Stimulated activated CD4-positive, alpha-beta T cell treated with anti-CD3 and anti-CD28 coated beads, Interleukin-4, amount 100 ng/mL, for 24 hours (primary cell): ENCODE results near the gene MEA1.
"Not testable (repeated sequence)": the region's sequence is repeated elsewhere in the genome, so short reads cannot be mapped to it uniquely, and the experiment has no call there.

Experiments
- DNase-seq: peaks from one replicate; pipeline ENCODE4 v3.0.0-alpha.2; 2020

Gene MEA1

DNA sequence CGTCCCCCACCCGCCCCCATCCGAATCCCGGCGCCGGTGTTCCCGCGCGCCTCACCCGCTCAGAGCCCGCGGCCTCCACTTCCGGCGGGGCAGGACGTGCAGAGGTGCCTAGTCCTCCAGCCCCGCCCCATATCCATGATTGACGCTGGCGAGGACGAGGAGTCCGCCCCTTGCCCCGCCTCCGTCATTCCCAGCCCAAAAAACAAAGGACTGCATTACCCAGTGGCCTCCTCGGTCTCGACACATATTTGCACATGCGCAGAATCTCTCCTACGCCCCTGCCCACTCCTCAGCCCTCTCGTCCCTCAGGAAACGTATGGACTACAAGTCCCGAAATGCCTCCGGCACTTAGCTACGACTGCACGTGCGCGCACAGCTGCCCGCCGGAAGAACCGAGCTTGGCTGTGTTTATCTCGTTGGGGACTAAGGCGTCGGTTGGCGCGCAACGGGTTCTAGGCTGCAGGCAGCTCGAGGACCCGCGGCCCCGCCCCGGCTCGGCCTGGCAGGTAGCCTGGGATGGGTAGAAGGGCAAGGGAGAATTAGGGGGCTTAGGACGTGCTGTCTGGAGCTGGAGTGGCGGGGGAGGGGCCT lies at the start of gene MEA1, which contains the start of gene KLHDC3:
TSS of gene MEA1 (minus strand) at position 104 of the 591 bp plus-strand sequence. CDS start 133 bp downstream, outside the sequence.
TSS of gene KLHDC3 (plus strand) at position 407 of the 591 bp plus-strand sequence. CDS start 2,944 bp downstream, outside the sequence.
- DNase-seq = peak; percentile 100

DNA sequence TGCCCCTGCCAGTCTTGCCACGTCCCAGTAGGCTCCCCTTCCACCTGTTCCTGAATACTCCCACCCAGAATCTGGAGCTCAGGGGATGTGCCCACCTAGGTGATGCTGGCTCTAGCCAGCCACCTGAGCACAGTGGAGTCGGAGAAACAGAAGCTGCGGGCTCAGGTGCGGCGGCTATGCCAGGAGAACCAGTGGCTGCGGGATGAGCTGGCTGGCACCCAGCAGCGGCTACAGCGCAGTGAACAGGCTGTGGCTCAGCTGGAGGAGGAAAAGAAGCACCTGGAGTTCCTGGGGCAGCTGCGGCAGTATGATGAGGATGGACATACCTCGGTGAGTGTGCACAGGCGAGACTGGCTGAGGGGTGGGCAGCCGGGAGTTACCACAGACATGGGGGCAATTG lies 49.1 kb upstream of the MEA1 start:
- DNase-seq = no peak

DNA sequence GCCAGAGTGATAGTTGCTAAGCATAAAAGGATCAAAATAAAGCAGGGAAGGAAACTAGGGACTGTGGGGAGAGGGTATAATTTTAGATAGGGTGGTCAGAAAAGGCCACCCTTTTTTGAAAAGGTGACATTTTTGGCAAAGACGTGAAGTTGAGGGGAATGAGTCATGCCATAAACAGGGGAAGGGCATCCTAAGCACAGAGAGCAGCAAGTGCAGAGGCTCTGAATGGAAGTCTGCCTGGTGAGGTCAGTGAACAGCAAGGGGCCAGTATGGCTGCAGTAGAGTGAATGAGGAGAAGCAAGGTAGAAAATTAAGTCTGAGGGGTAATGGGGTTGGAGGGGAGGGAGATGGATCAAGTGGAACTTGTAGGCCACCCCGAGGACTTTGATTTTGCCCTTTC lies 48.1 kb upstream of the MEA1 start:
- no peak for DNase-seq

DNA sequence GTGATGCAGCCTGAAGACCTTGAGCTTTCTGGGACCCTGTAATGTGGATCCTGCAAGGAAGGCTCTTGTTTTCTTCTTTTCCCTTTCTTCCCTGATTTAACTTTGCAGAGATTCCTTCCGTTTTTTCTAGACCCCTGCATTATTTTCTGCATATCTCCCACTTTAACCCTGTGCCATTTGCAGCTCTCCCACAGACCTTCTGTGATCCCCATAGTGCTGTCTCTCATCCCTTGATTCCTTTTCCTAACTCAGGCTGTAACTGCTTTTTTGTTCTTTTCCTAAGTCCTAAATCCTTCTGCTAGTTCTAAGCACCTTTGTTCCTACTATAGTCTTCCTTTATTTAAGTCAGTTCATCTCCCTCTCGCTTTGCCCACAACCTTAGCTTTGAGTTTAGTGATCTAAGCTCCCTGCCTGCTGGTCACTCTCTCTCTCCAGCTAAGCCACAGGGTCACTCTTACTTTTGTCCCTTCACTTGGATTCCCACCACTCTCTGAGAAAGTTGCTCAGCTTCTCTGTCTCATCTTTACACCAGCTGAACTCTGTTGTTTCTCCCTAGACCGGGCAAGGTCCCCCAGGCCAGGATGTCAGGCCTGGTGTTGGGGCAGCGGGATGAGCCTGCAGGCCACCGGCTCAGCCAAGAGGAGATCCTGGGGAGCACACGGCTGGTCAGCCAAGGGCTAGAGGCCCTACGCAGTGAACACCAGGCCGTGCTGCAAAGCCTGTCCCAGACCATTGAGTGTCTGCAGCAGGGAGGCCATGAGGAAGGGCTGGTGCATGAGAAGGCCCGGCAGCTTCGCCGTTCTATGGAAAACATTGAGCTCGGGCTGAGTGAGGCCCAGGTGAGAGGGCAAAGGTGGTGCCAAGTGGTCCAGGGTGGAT lies 47.2 kb upstream of the MEA1 start:
- DNase-seq = no peak

DNA sequence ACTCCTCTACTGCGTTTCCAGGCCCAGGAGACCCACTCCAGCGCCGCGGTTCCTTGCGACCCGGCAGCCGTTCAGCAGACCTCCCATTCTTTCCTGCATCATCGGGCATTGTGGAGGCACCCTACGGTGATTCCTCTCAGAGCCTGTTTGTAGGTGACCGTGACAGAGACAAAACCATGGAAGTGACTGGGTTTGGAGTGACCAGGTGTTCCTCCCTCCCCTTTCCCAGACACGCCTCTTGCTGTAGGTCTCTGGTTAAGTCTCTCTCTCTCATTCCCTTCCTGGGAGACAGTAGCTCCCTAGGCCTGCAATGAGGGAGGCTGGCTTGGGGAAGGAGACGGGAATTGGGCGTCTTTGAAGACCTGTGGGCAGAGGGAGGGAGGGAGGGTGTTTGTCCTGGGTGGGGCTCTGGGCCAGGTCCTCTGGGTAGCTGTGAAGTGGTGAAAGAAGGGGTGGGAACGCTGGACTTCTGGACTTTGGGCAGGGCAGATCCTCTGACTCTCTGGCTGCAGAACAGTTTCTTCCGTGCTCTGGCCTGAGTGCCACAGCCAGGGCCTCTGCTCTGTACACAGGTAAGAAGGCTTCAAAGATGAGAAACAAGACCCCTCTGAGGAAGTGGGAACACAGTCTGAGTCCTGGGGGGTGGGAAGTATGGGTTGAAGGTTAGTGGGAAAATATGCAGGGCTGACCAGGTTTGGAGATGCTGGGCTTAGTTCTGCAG lies 46.4 kb upstream of the MEA1 start:
- no peak for DNase-seq

DNA sequence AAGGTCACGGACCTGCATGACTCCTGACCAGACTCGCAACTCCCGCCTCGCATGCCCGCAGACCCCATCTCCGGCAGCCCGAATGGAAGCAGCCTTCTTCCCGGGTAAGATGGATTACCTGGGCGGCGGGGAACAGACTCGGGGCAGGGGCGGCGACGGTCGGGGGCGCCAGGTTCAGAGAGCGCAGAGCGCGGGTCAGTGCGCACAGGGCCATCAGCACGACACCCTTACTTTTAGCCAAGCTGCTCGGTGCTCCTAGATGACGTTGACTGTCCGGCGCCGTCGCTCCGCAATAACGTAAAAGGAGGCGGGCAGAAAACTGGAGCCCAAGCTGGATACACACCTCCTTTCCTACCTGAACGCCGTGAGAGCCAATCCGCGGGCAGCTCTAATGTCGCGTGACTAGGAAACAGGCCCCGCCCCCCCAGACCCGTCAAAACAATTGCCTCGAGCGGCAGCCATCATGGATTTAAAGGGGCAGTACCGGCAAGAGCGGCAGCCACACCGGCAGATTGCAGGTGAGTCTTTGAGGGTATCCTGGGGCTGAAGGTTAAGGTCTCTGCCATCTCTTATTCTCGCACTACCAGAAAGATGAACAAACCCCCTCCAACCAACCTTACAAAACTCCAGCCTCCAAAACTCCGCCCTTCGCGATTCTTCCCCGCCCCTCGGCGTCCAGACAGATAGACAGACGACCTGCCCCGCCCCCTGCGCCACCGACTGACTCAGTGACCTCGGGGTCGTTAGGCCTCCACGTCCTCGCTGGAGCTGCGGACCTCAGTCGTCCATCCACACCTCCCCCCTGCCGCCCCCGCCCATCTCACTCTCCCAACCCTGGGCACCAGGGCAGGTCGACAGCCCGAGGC lies 45.7 kb upstream of the MEA1 start, which contains the start of the genes KLC4 and MRPL2:
TSS of gene KLC4 (plus strand) at position 464 of the 866 bp plus-strand sequence. CDS start 1,705 bp downstream, outside the sequence.
TSS of gene MRPL2 (minus strand) at position 267 of the 866 bp plus-strand sequence. CDS start at position 214, 53 bp downstream.
- peak; percentile 97 for DNase-seq

DNA sequence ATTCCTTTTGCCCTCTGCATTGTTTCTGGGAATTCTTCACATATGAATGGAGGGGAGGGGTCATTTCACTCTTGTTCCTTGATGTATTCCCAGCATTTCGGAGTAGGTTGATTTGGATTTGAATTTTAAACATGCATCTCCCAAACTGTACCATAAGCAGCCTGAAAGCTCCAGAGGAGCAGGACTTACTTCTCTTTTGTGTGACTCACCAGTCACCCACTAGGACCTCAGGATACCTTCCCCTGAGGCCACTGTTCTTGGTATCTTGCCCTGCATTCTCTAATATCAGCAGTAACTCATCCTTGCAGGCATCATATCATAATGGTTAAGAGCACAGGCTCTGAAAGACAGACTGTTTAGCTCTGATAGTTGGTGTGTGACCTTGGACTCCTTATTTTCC lies 44.8 kb upstream of the MEA1 start:
- DNase-seq = no peak

DNA sequence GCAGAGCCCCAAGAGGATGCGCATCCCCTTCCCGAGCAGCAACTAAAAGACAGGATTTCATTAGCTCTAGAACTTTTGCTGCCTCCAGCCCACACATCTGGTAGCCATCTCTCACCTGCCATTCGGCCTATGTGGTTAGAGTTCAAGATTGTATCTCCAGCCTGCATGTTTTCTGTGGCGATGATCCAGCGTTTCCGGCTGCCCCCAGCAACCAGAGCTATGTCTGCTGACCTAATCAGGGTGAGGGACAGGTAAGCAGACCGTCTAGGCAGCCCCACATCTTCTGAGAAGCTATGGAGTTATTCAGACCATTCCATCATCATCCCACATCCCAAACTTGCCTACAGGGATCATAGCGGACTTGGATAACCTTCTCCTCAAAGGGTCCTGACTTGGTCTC lies 42.2 kb upstream of the MEA1 start:
- no peak for DNase-seq

DNA sequence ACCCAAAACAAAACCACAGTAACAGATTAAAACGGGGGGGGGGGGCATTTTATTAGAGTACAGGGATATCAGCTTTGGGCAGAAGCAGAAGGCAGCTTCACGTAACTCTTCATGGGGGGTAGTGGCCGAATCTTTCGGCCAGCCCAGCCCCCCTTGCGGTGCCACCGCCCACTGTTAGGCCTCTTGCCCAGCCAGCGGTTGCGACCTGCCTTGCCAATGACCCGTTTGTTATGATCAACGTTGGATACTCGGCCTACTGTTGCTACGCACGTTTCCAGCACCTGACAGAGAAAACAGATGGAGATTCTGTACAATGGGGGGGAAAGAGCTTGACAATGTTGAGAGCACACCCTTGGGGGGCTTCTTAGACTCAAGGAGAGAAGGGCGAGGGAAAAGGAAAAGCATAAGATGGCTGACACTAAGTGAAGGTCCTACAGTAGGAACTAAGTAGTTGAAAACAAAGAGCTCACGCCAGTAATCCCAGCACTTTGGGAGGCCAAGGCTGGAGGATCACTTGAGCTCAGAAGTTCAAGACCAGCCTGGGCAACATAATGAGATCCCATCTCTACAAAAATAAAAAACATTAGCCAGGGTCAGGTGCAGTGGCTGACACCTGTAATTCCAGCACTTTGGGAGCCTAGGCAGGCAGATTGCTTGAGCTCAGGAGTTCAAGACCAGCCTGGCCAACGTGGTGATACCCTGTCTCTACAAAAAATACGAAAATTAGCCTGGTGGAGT lies 40.6 kb upstream of the MEA1 start:
- no peak for DNase-seq

DNA sequence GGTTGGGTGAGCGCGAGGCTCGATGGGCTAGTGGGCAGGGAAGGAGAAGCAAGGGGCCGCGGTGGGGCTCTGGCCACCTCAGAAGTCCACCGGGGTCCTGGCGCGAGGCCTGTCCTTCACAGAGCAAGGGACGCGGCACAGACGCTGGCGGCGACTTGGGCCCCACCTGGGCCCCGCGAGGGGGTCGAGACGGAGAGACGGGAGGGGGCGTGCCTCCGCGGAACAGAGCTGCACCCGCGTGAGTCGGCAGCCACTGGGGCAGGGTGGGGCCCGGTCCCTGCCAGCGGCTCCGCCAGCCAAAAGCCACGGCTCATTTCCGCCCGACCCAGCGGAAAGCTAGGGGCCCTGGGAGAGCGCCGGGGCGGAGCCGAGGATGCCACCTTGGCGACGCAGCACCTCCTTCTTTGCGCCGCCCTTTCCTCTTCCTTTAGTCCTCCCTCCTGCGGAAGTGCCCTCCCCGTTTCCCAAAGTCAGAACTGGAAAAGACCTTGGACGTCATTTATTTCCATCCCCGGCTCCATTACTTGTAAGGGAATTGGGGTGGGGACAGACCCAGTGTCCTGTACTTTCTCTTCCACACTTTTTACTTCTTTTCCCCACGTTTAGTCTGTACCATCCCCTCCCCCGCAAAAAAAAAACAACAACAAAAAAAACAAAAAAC lies 39.9 kb upstream of the MEA1 start, which contains the start of gene CUL7:
TSS of gene CUL7 (minus strand) at position 307 of the 661 bp plus-strand sequence. CDS start 1,063 bp downstream, outside the sequence.
- DNase-seq = peak; percentile 93

DNA sequence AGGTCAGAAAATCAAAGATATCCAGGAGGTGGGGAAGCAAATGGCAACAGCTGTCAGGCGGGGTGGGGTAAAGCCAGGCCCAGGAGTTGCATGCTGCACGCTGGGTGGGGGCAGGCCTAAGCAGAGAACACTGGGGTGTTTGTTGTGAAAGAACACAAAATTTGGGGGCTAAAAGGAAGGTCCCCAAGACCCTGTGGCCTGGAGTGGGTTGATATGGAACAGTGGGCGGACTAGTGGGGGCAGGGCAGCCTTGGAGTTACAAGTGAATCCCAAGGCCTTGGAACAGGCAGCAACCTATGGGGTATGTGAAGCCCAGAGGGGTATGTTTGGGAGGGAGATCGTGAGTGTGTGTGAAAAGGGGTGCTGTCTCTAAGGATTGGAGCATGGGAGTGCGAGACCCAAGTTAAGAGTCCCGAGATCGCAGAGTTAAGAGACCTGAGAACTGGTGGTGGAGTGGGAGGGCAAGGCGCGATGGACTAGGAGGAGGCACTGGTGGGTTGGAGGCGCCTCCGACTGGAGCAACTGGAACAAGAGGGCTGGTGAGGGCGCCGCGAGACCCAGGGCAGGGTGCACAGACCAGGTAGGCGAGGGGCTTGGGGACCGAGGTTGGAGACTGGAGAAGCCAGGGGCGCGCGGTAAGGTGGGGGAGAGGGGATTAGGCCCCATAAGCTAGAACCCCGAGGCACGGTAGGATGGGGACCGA lies 39.2 kb upstream of the MEA1 start:
- peak; percentile 23 for DNase-seq

DNA sequence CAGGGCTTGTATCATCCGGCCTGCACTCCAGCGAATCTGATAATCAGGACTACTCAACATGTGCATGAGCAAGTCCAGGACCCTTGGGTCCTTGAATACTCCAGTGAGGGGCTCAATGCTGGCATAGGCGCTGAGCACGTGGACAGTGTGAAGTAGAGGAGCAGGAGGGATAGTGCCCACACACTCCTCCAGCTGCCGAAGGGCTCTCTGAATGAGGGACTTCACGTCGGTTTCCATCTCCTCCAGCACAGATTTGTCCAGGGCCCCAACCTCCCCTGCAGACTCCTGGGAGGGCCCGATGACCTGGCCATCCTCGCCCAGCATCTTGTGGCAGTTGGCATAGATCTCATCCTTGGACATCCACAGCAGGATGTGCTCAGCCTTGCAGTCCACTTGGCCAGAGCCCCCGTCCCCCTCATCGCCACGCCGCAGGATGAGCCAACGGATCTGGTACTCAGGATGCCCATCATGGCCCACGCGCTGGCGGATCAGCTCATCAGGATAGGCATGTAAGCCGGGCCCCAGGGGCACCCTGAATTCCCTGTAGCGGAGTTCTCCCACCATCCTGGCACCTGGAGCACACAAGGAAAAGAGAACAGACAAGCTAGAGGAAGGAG lies 38.6 kb upstream of the MEA1 start:
- no peak for DNase-seq

DNA sequence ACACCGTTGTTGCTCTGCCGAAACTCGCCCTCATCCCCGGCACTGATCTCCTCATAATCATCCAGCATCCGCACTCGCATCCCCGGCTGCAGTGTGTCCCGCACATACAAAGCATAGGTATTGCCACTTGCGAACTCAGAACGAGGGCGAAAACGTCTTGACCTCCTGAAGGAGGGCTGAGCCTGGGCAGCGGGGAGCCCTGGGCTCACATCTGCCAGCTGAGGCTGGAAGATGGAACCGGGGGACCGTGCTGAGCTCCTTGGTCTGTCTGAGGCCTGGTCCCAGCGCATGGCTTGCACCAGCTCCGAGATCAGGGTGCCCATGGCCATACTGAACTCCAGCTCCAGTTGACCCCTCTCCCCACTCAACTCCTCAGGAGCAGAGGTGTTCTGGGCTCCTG lies 37.2 kb upstream of the MEA1 start:
- no peak for DNase-seq

DNA sequence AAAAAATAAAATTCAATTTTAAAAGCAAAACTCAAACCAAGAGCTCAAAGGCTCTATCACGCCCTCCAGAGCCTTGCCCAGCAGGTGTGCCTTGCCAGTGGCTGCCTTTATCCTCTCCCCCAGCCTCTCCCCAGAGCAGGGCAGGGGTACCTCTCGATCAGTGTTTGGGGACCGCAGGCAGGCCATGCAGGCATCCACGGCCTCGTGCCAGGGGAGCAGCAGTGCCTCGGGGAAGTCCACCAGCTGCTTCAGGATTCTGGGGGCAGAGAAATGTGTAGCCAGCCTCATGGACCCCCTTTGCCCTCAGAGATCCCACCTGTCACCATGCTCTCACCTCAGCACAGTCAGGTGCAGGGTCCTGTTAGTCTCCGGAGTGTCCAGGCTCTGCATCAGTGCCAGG lies 34.3 kb upstream of the MEA1 start:
- no peak for DNase-seq

DNA sequence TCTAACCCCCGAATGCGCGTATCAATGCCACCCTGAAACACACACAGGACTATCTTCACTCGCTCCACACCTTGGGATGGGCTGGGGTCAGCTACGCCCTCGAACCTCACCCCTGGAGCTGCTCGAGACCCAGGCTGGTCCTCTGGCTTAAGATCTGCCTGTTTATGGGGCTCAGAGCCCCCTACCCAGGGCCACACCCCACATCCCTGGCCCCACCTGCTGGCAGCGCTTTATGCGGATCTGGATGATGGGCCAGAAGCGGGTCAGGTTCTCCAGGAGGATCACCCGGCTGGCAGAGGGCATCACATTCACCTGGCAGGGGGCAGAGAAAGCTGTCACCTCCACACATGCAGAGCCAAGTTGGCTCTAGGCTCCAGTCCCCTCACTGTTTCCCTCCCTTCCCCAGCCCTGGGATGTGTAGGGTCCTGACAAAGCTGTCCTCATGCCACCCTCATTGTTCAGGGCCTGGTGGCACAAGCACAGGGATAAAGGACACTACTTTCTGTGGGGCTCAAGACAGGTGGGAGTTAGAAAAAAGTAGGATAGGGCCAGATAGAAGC lies 31.7 kb upstream of the MEA1 start:
- DNase-seq = no peak

DNA sequence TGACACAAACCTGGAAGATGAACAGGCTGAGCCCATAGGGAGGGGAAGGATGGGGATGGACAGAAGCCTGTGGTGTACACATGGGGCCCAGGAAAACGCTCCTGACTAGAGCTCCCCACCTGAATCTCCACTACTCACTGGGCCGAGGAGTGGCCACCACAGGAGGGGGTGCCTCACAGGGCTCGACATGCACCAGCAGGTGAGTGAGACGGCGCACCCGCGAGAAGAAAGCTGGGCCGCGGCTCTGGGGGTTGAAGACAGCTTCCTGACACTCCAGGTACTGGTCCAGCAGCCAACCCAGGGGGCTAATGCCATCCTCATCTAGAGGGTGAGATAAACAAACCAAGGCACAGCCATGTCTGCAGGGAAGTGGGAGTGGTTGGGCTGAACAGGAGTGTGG lies 29.6 kb upstream of the MEA1 start:
- no peak for DNase-seq

DNA sequence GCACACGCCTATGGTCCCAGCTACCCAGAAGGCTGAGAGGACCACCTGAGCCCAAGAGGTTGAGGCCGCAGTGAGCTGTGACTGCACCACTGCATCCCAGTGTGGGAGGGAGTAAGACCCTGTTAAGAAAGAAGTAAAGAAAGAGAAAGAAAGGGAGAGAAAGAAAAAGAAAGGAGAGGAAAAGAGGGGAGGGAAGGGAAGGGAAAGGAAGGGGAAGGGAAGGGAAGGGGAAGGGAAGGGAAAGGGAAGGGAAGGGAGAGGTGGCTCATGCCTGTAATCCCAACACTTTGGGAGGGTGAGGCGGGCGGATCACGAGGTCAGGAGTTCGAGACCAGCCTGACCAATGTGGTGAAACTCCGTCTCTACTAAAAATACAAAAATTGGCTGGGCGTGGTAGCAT lies 27.7 kb upstream of the MEA1 start:
- not testable (repeated sequence) for DNase-seq

DNA sequence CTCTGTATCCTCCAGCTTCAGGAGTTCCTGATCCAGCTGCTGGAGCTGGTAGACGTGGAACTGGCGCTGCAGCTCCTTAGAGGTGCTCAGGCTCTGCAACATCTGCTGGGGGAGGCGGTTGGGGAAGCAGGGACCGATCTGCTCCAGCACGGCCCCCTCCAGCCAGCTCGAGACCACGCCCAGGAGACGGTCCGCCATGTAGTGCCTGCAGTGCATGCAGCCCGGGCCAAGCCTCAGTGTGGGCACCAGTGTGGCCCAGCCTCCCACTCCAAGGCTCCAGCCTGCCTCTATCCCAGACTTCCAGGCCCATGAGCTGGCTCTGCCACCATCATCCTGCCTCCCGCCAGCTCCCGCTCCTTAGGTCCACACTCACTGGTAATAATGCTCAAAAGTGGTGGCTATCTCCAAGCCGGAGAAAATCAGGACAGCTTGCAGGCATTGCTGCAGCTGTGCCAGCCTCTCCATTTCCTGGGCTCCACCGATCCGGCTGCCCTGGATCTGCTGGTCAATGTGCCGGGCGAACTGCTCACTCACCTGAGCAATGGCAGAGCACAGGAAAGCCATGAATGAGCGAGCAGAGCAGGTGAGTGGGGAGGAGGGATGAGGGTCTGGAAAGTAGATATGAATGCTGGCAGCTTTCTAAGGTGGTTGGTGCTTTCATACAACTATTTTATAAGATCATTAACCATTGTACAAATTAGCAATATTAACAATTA lies 27.0 kb upstream of the MEA1 start:
- DNase-seq = no peak

DNA sequence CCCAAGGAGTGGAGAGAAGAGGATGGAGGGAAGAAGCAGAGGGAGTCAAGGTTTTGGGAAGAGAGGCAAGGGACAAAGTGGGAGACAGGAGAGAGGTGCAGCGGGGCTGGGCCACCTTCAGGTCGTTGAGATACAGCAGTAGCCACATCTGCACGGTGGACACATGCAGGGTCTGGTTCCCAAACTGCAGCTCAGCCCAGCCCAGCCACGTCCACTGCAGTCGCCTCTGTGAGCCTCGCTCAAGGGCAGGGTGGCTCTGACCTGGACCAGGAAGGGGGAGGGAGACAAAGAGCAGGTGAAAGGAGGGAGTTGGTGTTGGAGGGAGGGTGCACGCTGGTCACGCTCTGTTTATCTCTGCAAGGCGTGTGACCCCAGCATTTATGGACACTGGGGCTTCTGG lies 25.0 kb upstream of the MEA1 start:
- DNase-seq = no peak
